Neural progenitor cell (in vitro differentiated cells): ENCODE data around the gene HFE. TPM values are rescaled to one million over a fixed set of nuclear protein-coding genes. Genes with fewer than 3 reads are reported as not detected.
"Not testable (repeated sequence)": the region's sequence is repeated elsewhere in the genome, so short reads cannot be mapped to it uniquely, and the experiment has no call there.

Experiments
- DNase-seq: peaks from one replicate; pipeline ENCODE4 v3.0.0-alpha.2; 2016; ENCODE audit warnings: low spot score
- H2AFZ ChIP-seq: fragments of 200-600 bp; sonication (generic); replicated peaks from 2 replicates; pipeline ENCODE4 v1.6.1; 2016; ENCODE audit warnings: antibody characterized with exemption
- H3F3A ChIP-seq: fragments of 200-600 bp; sonication (generic); 2 replicates; pipeline ENCODE4 v1.6.1; 2016; ENCODE audit warnings: antibody characterized with exemption, low read depth
- H3K27ac ChIP-seq: fragments of 200-600 bp; sonication (generic); 2 replicates; pipeline ENCODE4 v1.5.1; 2016; ENCODE audit warnings: mild to moderate bottlenecking
- H3K27me3 ChIP-seq: fragments of 200-600 bp; sonication (generic); 2 replicates; pipeline ENCODE4 v1.6.1; 2016; ENCODE audit warnings: mild to moderate bottlenecking, moderate library complexity
- H3K36me3 ChIP-seq: fragments of 200-600 bp; sonication (generic); 2 replicates; pipeline ENCODE4 v1.5.1; 2016
- H3K4me1 ChIP-seq: fragments of 200-600 bp; sonication (generic); 2 replicates; pipeline ENCODE4 v1.6.1; 2016; ENCODE audit warnings: mixed run types
- H3K4me2 ChIP-seq: fragments of 200-600 bp; sonication (generic); 2 replicates; pipeline ENCODE4 v1.6.1; 2016
- H3K4me3 ChIP-seq: fragments of 200-600 bp; sonication (generic); 2 replicates; pipeline ENCODE4 v1.5.1; 2016
- H3K79me2 ChIP-seq: fragments of 200-600 bp; sonication (generic); 2 replicates; pipeline ENCODE4 v1.6.1; 2016; ENCODE audit warnings: low read depth
- H3K9ac ChIP-seq: fragments of 200-600 bp; sonication (generic); 2 replicates; pipeline ENCODE4 v1.6.1; 2016
- H3K9me3 ChIP-seq: fragments of 200-600 bp; sonication (generic); 2 replicates; pipeline ENCODE4 v1.5.1; 2016; ENCODE audit warnings: low read depth
- H4K20me1 ChIP-seq: fragments of 200-600 bp; sonication (generic); 2 replicates; pipeline ENCODE4 v1.6.1; 2016; ENCODE audit warnings: low read depth
- H3K27ac Mint-ChIP-seq: 3 replicates; pipeline ENCODE4 v1.8.0; 2021; ENCODE audit warnings: mixed read lengths
- H3K27me3 Mint-ChIP-seq: 2 replicates; pipeline ENCODE4 v1.8.0; 2022; ENCODE audit warnings: low read depth, mild to moderate bottlenecking, inconsistent platforms, moderate library complexity, mixed read lengths; ENCODE audit not compliant: insufficient read depth
- H3K36me3 Mint-ChIP-seq: 3 replicates; pipeline ENCODE4 v1.8.0; 2021; ENCODE audit warnings: mixed read lengths
- H3K4me1 Mint-ChIP-seq: 3 replicates; pipeline ENCODE4 v1.8.0; 2021; ENCODE audit warnings: mixed read lengths
- H3K4me3 Mint-ChIP-seq: 3 replicates; pipeline ENCODE4 v1.8.0; 2021; ENCODE audit warnings: mild to moderate bottlenecking, moderate library complexity, mixed read lengths
- H3K9me3 Mint-ChIP-seq: 3 replicates; pipeline ENCODE4 v1.8.0; 2020; ENCODE audit warnings: mixed read lengths
- CTCF ChIP-seq: fragments of 200-600 bp; sonication (generic); IDR thresholded peaks from 2 replicates; pipeline ENCODE4 v1.5.1; 2017; ENCODE audit warnings: antibody characterized with exemption, mild to moderate bottlenecking
- EZH2 ChIP-seq: fragments of 200-600 bp; sonication (generic); IDR thresholded peaks from 2 replicates; pipeline ENCODE4 v1.6.1; 2017; ENCODE audit warnings: antibody characterized with exemption, mild to moderate bottlenecking, moderate library complexity
- EZH2phosphoT487 ChIP-seq: fragments of 200-600 bp; sonication (generic); IDR thresholded peaks from 2 replicates; pipeline ENCODE4 v1.6.1; 2017; ENCODE audit warnings: antibody characterized with exemption
- total RNA-seq: library from RNA; depleted of rRNA; stranded (reverse); fragments of >200 nt; gene quantifications from 2 replicates; pipeline ENCODE4 v1.2.3, GENCODE V29; 2015; ENCODE audit warnings: low replicate concordance

The HFE gene
- total RNA-seq, 1 donor from 2014 or later, result 0.43 TPM

GRCh38 chr6:26048590-26048989, 38.6 kb upstream of the HFE start:
- no peaks in the 10 kb centered on the region for H3K36me3 ChIP-seq
- no peaks in the 10 kb centered on the region for H3K79me2 ChIP-seq
- peaks cover 4% of the 10 kb centered on the region for H3K36me3 Mint-ChIP-seq
- H3K27me3 Mint-ChIP-seq, result peaks cover 5% of the 10 kb centered on the region
- peaks cover 13% of the 10 kb centered on the region for H3K9me3 Mint-ChIP-seq
- no peak for DNase-seq
- H3K27me3 ChIP-seq, result no peaks in the 10 kb centered on the region
- TF ChIP-seq CTCF (no peak), EZH2 (no peak), EZH2phosphoT487 (no peak)
- no peak overlapping the region for H3K4me3 ChIP-seq
- H2AFZ ChIP-seq, result no peak overlapping the region
- H3K9me3 ChIP-seq, result no peaks in the 10 kb centered on the region
- H3K9ac ChIP-seq, result no peak overlapping the region
- no peak overlapping the region for H3K4me3 Mint-ChIP-seq
- no peak overlapping the region for H3K4me2 ChIP-seq
- H3F3A ChIP-seq, result peaks cover 3% of the 10 kb centered on the region
- no peak overlapping the region for H3K27ac ChIP-seq
- peaks cover 16% of the 10 kb centered on the region for H3K4me1 Mint-ChIP-seq
- H3K27ac Mint-ChIP-seq, result no peak overlapping the region
- peaks cover 21% of the 10 kb centered on the region for H3K4me1 ChIP-seq
- no peaks in the 10 kb centered on the region for H4K20me1 ChIP-seq

- H2AFZ ChIP-seq, result no peak overlapping the region
- TF ChIP-seq CTCF (no peak), EZH2 (no peak), EZH2phosphoT487 (no peak)
- Mint-ChIP-seq H3K4me3 (no peak overlapping the region), H3K27me3 (peaks cover 6% of the 10 kb centered on the region), H3K4me1 (peaks cover 24% of the 10 kb centered on the region), H3K27ac (no peak overlapping the region), H3K9me3 (no peaks in the 10 kb centered on the region), H3K36me3 (peaks cover 1% of the 10 kb centered on the region)
- DNase-seq, result no peak
- H3K9me3 ChIP-seq, result no peaks in the 10 kb centered on the region
- H3K4me2 ChIP-seq, result no peak overlapping the region
- peaks cover 21% of the 10 kb centered on the region for H3K4me1 ChIP-seq
- no peak overlapping the region for H3K9ac ChIP-seq
- peaks cover 4% of the 10 kb centered on the region for H3K79me2 ChIP-seq
- H3K36me3 ChIP-seq, result no peaks in the 10 kb centered on the region
- no peak overlapping the region for H3K27ac ChIP-seq
- H3K27me3 ChIP-seq, result no peaks in the 10 kb centered on the region
- H3F3A ChIP-seq, result peaks cover 30% of the 10 kb centered on the region
- H4K20me1 ChIP-seq, result no peaks in the 10 kb centered on the region
- H3K4me3 ChIP-seq, result no peak overlapping the region
Observed at GRCh38 chr6:26051665-26052310, 35.4 kb upstream of the HFE start.

- not testable (repeated sequence) for H3K9me3 Mint-ChIP-seq, H3K27ac ChIP-seq, H2AFZ ChIP-seq, H3K9me3 ChIP-seq, H3K36me3 ChIP-seq, H3K4me3 Mint-ChIP-seq, H3K79me2 ChIP-seq, DNase-seq, H4K20me1 ChIP-seq, H3K27me3 Mint-ChIP-seq, H3K4me3 ChIP-seq, H3K36me3 Mint-ChIP-seq, H3K27me3 ChIP-seq, H3K9ac ChIP-seq, H3K27ac Mint-ChIP-seq, H3K4me2 ChIP-seq
- peaks cover 33% of the 10 kb centered on the region for H3K4me1 Mint-ChIP-seq
- Histone ChIP-seq H3K4me1 (peaks cover 28% of the 10 kb centered on the region), H3F3A (peaks cover 40% of the 10 kb centered on the region)
Observed at GRCh38 chr6:26052762-26053250, 34.4 kb upstream of the HFE start.
